ENCODE data around the gene RPL10.
"Not testable (repeated sequence)": the region's sequence is repeated elsewhere in the genome, so short reads cannot be mapped to it uniquely, and the experiment has no call there.

The RPL10 gene

DNA sequence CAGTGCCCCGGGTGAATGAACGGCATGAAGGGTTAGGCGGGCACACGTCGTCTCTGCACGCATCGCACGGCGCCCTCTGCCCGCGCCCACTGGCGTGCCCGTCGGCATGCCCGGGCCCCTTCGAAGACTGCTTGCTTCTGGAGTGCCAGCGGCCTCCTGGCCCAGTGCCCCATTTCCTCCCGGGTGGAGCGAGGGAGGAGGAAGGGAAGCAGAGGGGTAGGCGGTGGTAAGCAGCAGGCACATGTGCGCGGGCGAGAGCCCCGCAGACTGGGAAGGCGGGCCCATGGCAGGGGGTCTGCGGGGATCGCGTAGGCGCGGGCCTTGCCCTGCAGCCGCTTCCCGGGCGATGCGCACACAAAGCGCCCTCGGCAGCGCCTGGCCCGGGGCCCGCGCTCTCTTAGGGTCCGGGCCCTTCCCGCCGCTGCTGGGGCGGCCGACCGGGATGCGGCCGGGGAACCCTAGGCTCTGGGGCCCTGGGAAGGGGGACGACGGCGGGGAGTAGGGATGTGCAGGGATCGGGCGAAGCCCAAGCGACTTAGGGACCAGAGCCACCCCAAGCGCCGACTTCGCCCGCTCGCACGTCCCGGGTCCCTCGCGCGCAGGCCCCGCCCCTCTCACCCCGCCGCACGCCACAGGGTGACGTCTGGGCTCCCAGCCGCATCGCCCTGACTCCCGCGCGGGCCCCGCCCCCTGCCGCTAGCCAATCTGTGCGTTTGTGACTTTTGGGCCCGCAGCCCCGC, 19.9 kb upstream of the RPL10 start:
- DNase-seq: peak in 1 of 2 donors; percentile 27

DNA sequence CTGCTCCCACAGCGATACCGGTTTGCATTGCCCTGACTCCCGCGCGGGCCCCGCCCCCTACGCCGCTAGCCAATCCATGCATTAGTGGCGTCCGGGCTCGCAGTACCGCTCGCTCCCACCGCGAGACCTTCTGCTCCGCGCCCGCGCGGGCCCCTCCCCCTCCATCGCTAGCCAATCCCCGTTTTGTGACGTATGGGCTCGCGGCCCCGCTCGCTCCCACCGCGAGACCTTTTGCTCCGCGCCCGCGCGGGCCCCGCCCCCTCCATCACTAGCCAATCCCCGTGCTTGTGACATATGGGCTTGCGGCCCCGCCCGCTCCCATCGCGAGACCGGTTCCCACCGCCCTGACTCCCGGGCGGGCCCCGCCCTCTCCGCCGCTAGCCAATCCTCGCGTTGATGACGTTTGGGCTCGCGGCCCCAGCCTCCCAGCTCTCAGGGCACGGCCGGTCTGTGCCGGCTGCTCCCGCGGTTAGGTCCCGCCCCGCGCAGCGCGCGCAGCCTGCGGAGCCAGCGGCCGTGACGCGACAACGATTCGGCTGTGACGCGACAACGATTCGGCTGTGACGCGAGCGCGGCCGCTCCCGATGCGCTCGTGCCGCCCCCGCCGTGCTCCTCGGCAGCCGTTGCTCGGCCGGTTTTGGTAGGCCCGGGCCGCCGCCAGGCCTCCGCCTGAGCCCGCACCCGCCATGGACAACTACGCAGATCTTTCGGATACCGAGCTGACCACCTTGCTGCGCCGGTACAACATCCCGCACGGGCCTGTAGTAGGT, 19.2 kb upstream of the RPL10 start, which contains the start of gene EMD:
Gene EMD (plus strand): TSS at position 497 of the 770 bp plus-strand sequence. CDS start 190 bp downstream, at position 687.
- peak; percentile 97 for DNase-seq

DNA sequence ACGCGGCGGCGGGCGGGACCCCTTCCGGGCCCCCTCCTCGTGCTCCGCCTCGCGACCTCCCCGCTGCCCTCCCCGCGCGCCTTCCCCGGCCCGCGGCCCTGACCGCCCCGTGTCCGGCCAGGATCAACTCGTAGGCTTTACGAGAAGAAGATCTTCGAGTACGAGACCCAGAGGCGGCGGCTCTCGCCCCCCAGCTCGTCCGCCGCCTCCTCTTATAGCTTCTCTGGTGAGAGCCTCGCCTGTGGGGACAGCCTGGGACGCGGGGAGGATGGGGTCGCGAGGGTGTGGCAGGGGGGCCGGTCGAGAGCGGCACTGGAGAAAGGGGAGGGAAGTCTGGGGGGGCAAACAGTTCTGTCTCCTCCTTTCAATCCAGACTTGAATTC, 18.6 kb upstream of the RPL10 start:
- no peak for DNase-seq

DNA sequence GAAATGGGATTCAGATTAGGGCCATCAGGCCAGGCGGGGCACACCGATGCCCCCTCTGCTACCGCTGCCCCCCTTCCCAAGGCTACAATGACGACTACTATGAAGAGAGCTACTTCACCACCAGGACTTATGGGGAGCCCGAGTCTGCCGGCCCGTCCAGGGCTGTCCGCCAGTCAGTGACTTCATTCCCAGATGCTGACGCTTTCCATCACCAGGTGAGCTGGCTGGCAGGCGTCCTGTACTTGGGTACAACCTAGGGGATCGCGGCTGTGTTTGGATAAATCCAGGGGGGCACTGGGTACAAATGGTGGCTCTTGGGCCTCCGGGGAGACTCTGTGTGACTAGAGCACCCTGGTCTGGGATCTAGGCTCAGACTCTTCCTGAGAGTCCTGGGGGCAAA, 18.0 kb upstream of the RPL10 start:
- DNase-seq: no peak

DNA sequence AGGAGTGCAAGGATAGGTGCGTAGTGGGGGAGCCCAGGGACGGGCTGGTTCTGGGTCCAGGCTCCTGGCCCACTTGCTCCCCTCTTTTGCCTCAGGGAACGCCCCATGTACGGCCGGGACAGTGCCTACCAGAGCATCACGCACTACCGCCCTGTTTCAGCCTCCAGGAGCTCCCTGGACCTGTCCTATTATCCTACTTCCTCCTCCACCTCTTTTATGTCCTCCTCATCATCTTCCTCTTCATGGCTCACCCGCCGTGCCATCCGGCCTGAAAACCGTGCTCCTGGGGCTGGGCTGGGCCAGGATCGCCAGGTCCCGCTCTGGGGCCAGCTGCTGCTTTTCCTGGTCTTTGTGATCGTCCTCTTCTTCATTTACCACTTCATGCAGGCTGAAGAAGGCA, 17.4 kb upstream of the RPL10 start:
- DNase-seq: no peak

DNA sequence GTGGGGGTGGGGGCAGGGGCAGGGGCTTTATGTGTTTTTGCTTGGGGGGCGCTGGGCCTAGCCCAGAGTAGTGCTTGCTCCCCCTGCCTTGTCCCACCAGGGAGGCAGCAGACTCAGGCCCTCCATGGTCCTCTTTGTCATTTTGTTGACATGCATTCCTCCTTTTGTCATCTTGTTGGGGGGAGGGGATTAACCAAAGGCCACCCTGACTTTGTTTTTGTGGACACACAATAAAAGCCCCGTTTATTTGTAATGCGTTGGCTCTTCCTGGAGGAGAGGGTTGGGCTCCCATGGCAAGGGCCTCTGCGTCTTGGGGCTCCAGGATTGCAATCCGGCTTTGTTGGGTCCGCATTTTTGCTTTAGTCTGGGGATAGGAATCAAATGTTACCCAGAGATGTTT, 16.9 kb upstream of the RPL10 start:
- DNase-seq: no peak

DNA sequence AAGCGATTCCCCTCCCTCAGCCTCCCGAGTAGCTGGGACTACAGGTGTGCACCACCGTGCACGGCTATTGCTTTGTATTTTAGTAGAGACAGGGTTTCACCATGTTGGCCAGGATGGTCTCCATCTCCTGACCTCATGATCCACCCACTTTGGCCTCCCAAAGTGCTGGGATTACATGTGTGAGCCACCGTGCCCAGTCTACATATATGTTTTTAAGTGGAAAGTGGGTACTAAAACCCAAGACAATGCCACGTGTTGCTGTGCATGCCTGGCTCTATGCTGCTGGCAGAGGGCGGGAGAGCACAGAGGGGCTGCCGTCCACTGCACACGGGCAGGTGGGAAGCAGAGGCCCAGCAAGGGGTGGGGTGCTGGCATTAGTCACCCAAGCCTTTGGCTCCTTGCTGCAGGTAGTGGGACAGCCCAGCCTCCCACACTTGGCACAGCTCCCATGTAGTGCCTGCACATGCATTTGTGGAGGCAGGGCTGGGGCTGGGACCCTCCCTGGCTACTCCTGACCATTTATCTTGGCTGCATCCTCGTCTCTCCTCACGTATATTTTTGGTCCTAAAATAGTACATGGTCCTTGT, 15.6 kb upstream of the RPL10 start:
- DNase-seq: no peak

DNA sequence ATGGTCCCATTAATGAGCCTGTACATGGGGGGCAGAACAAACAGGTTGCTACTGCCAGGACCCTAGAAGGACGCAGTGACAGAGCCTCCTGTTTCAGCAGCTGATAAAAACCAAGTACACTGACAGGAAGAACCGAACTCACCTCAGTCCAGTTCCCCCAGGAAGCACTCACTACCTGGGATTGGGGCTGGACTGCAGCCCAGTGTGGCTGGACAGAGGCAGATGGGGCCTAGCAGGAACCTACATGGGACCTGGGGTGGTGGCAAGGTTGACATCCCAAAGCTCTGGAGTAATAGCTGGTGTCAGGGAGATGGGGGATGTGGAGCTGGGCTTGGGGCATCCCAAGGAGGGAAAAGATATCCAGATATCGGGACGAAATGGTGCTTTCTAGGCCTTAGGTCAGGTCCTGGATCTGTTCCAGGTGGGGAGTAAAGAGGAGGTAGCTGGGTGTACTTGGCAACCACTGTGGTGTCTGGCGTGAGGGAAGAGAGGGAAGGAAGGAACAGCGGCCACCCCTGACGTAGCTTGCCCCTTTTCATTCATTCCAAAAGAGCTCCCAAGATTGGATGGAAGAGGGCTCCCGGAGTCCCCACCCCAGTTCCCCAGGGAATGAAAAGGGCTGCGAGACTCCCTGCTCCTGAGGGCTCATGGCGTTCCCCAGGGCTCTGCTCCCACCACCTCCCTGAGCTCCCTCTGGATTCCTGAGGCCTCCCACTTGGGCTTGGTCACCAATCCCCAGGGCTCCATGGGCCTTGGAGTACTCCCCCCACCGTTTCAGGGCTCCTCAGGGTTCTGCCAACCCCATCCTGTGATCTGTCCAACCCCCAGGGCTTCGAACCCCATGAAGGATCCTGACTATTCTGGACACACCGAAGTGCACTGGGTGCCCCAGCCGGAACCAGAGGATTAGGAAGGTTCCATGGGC, 14.6 kb upstream of the RPL10 start:
- DNase-seq: no peak

DNA sequence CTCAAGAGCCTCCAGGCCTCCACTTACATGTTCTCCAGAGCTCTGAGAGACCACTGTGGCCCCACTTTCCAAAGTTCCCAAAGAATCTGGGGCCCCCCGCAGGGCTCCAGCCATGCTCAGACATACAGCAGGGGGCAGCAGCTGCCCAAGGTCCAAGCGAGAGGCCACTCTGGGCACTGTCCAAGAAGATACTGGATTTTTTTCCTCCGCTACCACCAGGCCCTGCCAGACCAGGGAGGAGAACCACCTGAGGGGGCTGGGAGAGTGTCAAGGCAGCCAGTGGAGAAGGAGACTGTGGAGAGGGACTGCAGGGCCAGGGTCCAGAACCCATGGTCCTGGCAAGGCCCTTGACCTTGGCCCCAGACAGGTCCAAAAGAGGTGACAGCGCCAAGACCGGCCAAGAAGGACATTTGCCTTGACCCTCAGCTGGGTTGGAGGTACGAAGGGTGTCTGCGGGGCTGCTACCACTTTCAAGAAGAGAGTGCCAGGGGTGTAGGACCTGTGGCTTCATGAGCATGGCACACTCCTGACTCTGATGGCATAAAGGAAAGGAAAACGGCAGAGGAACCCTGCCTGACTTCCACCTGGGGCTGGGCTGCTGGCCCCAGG, 13.8 kb upstream of the RPL10 start:
- no peak for DNase-seq

DNA sequence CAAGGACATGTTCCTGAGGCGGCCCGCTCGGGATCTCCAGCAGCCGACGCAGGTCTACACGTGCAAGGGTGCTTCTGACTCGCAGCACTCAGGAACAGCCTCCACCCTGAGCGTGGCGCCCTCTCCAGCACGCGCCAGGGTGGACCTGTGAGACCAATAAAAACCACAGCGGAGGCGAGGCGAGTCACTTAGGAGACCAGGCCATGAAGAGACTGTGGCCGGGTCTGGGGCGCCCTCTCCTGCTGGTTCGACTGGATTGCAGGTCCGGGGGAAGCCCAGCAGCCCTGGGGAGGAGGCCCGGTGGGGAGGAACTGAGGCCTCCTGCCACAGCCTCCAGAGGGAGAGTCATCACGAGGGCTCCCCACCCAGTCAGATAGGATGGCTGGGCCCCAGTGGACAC, 10.1 kb upstream of the RPL10 start:
- not testable (repeated sequence) for DNase-seq

DNA sequence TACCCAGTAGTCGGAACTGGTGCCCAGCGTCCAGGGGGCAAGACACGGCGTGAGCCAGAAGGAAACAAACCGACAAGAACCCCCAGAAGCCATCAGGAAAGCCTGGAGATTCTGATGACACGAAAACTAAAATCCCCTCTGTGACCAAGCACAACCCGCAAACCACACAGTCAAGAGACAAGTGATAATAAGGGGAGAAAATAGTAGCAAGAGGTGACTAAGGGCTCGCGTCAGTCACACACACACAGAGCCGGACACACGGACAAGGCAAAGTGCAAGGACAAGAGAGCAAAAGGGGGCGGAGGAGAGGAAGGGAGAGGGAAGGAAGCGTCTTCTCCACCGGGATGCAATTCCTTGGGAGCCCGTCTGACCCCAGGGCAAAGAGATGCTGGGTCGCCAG, 9.5 kb upstream of the RPL10 start:
- DNase-seq: not testable (repeated sequence)

DNA sequence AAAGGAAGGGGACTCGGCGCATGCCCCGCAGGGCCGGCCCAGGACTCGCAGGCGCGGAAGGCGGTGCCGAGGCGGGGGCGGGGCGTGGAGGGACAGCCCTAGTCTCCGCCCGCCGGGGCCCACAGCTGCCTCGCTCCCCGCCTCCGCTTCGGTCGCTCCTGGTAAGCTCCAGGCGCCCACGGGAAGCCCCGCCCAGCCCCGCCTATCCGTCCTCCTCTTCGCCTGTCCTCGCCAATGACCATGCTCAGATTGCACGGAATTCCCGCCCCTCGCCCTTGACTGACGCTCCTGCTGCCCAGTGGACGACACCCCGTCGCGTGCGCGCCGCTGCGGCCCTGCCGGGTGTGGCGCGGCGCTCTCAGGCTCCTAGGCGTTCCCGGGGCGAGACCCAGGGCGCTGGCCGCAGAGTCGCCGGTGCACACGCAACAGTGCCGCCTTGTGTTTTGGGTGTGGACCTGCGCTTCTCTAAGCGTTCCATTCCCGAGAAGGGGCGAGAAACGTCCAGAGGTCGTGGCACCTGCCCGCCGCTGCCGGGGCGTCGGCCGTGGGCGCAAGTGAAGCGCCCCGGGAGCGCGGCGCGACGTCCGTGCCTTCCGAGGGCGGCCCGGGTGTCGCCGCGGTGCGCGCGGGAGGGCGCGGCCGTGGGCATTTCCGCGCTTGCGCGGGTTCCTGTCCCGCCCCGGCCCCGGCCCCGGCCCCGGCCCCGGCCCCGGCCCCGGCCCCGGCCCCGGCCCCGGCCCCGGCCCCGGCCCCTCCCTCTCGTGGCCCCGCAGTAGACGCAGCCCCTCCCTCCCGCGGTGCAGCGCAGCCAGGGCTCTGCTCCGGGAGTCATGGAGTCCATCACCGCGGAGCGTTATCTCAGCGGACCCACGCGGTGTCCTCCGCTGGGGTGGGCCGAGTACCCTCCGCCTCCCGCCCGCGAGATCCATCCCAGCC, 8.1 kb upstream of the RPL10 start:
- DNase-seq: not testable (repeated sequence)

DNA sequence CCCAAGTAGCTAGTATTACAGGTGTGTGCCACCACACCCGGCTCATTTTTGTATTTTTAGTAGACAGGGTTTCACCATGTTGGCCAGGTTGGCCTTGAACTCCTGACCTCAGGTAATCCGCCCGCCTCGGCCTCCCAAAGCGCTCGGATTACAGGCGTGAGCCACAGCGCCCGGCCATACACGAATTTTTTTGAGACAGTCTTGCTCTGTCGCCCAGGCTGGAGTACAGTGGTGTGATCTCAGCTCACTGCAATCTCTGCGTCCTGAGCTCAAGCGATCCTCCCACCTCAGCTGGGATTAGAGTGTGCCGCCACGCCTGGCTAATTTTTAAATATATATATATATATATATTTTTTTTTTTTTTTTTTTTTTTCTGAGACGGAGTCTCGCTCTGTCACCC, 1.8 kb upstream of the RPL10 start:
- DNase-seq: not testable (repeated sequence)

DNA sequence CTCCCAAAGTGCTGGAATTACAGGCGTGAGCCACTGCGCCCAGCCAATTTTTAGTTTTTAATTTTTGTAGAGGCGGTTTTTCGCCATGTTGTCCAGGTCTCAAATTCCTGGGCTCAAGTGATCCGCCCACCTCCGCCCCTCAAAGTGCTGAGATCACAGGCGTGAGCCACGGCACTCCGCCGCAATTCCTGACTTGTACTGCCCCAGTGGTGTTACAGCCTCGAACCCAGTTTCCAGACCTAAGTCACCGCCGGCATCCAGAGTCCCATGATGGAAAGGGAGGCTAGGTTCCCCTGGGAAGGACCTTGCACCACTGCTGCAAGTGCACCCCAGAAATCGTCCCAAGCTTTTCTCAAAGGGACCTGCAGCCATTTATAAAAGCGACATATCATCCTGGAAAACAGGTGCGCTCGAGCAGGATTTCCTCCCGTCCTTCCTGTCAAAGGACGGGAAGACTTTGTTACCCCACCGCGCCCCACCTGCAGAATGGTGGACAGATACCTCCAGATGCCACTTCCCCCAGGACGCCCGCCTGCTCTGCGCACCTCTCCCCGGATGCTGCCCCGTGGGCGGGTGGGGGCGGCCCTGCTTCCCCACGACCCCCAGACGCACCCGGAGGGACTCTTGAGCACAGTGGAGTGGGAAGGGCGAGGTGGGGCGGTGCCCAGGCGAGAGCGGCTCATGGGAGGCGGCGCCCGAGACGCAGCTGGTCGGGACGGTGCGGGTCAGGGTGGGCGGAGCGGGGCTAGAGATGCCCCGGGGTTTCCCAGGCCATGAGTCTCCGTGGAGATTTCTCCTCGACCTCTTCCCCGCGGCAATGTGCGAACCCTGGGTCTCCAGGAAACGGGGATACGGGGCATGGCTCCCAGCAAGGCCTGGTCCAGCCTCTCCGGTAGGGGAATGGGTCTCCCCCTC, 947 bp upstream of the RPL10 start:
- DNase-seq: peak; percentile 50 to 74

DNA sequence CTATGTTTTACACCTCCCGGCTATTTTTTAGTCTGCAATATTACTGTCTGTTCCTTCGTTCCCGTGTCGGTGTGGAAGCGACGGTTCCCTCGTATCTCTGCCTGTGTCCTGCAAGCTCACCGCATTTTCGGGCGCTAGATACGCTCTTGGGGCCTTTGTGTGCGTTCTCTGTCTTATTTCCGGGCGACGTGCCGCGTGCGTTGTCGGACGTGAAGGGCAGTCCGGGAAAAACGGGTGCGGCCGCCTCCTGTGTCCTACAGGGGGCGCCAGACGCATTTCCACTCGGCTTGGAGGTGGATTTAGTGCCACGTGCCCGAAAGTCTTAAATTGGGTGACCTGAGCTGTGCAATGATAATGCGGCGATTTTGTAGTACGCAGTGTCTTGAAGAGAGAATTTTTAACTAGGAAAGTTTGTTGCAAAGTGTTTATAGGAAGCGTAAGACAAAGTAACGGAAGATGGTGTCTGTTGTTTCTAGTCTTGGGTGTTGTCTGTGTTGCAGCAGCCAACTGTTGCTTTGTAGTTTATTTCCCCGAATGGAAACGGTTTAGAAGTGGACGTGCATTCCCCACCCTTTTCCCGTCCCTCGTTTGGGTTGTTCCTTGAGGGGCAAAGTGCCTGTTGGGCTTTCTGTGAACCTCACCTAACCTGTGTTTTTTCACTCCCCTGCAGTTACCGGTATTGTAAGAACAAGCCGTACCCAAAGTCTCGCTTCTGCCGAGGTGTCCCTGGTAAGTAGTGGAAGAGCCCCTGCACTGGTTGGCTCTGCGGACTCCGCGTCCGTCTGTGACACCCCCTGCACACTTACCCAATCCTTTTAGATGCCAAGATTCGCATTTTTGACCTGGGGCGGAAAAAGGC, 720 bp downstream of the RPL10 start:
- DNase-seq: peak; percentile 83

DNA sequence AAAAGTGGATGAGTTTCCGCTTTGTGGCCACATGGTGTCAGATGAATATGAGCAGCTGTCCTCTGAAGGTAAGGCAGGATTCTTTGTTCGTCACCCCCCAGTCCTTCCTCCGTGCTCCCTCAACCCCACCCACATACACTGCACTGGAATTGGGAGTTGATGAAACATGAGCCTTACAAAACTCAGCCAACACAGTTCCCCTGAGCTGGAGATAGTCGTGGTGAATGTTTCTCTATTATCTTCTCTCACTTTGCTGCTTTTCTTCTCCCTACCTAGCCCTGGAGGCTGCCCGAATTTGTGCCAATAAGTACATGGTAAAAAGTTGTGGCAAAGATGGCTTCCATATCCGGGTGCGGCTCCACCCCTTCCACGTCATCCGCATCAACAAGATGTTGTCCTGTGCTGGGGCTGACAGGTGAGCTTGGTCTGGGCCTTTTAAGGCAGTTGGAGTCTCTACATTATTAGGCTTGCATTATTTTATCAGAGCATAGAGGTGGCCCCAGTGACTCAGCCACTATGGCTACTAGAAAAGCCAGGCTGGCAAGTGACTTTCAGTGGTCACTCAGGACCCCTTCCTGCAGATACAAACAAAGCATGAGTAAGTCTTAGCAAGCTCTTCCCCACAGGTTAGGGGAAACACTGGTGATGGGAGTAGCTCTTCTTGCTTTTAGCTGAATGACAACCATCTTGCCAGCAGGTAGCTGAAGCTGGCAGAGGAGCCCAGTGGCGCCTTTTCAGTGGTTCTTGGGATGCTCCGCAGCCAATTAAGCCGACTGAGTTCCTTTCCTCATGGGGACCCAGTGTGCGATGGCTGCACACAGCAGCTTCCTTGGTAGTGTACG, 1.6 kb downstream of the RPL10 start:
- DNase-seq: no peak

DNA sequence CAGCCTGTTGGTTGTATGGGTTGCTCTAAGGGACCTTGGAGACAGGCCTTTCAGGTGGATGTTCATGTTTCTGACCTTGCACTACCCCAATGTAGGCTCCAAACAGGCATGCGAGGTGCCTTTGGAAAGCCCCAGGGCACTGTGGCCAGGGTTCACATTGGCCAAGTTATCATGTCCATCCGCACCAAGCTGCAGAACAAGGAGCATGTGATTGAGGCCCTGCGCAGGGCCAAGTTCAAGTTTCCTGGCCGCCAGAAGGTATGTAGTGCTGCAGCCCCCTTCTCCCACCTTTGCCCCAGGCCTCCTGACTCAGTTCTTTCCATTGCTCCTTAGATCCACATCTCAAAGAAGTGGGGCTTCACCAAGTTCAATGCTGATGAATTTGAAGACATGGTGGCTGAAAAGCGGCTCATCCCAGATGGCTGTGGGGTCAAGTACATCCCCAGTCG, 2.2 kb downstream of the RPL10 start:
- DNase-seq: not testable (repeated sequence)

Measured in inflammatory macrophage (primary cell).